ENCODE measurements around the gene SLC25A11. TPM values are rescaled to one million over a fixed set of nuclear protein-coding genes. Genes with fewer than 3 reads are reported as not detected.

Gene SLC25A11
- total RNA-seq, 1 experiment from 2014 or later: 75.1 TPM

- no peak for TF ChIP-seq RAD21 (IDR thresholded peaks at IDR 0.05; ENCODE audit: low read depth)
- no peak for TF ChIP-seq POLR2AphosphoS5 (IDR thresholded peaks at IDR 0.05; ENCODE audit: low read depth, low read length)
- TF ChIP-seq, protein P1, sequence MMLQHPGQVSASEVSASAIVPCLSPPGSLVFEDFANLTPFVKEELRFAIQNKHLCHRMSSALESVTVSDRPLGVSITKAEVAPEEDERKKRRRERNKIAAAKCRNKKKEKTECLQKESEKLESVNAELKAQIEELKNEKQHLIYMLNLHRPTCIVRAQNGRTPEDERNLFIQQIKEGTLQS (IDR thresholded peaks at IDR 0.05): no peak
- no peak for TF ChIP-seq ZFX (IDR thresholded peaks at IDR 0.05)
- no peak for TF ChIP-seq FOSL1 (IDR thresholded peaks at IDR 0.05; ENCODE audit: low read depth)
- TF ChIP-seq ZNF274 (IDR thresholded peaks at IDR 0.05; ENCODE audit: low read depth, low read length): no peak
- no peak for TF ChIP-seq EZH2phosphoT487 (IDR thresholded peaks at IDR 0.05; ENCODE audit: borderline replicate concordance)
- no peak for TF ChIP-seq SIN3A (IDR thresholded peaks at IDR 0.05; ENCODE audit: low read depth)
- TF ChIP-seq ELF1 (IDR thresholded peaks at IDR 0.05; ENCODE audit: borderline replicate concordance, low read depth): no peak; the same call in 1 of the 2 replicates
- TF ChIP-seq CEBPB (IDR thresholded peaks at IDR 0.05; ENCODE audit: low read depth): no peak
- no peak for TF ChIP-seq SRF (IDR thresholded peaks at IDR 0.05; ENCODE audit: low read depth)
- no peak for TF ChIP-seq TCF7L2 (IDR thresholded peaks at IDR 0.05; ENCODE audit: borderline replicate concordance, extremely low read depth, insufficient read depth, insufficient read length)
- TF ChIP-seq REST (IDR thresholded peaks at IDR 0.05; ENCODE audit: low read depth): no peak
Measured at GRCh38 chr17:4966844-4967538, 27.1 kb upstream of the SLC25A11 start (continued).
